Activated naive CD8-positive, alpha-beta T cell treated with anti-CD3 and anti-CD28 coated beads for 36 hours (primary cell): ENCODE measurements around the gene CENPU. TPM values are rescaled to one million over a fixed set of nuclear protein-coding genes. Genes with fewer than 3 reads are reported as not detected.
"Not testable (repeated sequence)": the region's sequence is repeated elsewhere in the genome, so short reads cannot be mapped to it uniquely, and the experiment has no call there.

Experiments used
- DNase-seq: peaks from one replicate; pipeline ENCODE4 v3.0.0; 2021
- H3K27ac Mint-ChIP-seq: one replicate; pipeline ENCODE4 v1.8.0; 2022; ENCODE audit warnings: mild to moderate bottlenecking, moderate library complexity, mixed read lengths
- H3K27me3 Mint-ChIP-seq: one replicate; pipeline ENCODE4 v1.8.0; 2022; ENCODE audit warnings: mild to moderate bottlenecking, mixed read lengths
- H3K36me3 Mint-ChIP-seq: one replicate; pipeline ENCODE4 v1.8.0; 2021; ENCODE audit warnings: mild to moderate bottlenecking, mixed read lengths
- H3K4me1 Mint-ChIP-seq: one replicate; pipeline ENCODE4 v1.8.0; 2021; ENCODE audit warnings: mixed read lengths
- H3K4me3 Mint-ChIP-seq: one replicate; pipeline ENCODE4 v1.8.0; 2022; ENCODE audit warnings: mild to moderate bottlenecking, moderate library complexity, mixed read lengths
- H3K9me3 Mint-ChIP-seq: one replicate; pipeline ENCODE4 v1.8.0; 2022; ENCODE audit warnings: mixed read lengths
- total RNA-seq, 2 experiments: library from RNA; stranded (reverse); gene quantifications; one replicate each; pipeline ENCODE4 v1.2.3, GENCODE V29; 2021

CENPU gene
- 10 to 100 TPM; 75.0 to 77.9 TPM for total RNA-seq

GRCh38 chr4:184733654-184734524, at the start of gene CENPU:
CENPU (minus strand) TSS chr4:184734096; CDS start chr4:184734062, 34 bp downstream.
- no peaks in the 10 kb centered on the region for H3K9me3 Mint-ChIP-seq
- H3K4me1 Mint-ChIP-seq, result peaks cover 15% of the 10 kb centered on the region
- peaks cover 4% of the 10 kb centered on the region for H3K27me3 Mint-ChIP-seq
- DNase-seq, result peak; percentile 98
- peaks cover 26% of the 10 kb centered on the region for H3K36me3 Mint-ChIP-seq
- peak within 1 kb of the TSS; percentile 93 for H3K27ac Mint-ChIP-seq
- H3K4me3 Mint-ChIP-seq, result peak within 1 kb of the TSS; percentile 98

GRCh38 chr4:184782731-184783373, 49.0 kb upstream of the CENPU start:
- H3K4me1 Mint-ChIP-seq, result peaks cover 12% of the 10 kb centered on the region
- H3K4me3 Mint-ChIP-seq, result no peak overlapping the region
- peaks cover 25% of the 10 kb centered on the region for H3K36me3 Mint-ChIP-seq

GRCh38 chr4:184779160-184779559, 45.3 kb upstream of the CENPU start:
- H3K9me3 Mint-ChIP-seq, DNase-seq, H3K4me3 Mint-ChIP-seq, H3K27me3 Mint-ChIP-seq, H3K27ac Mint-ChIP-seq: not testable (repeated sequence)
- H3K36me3 Mint-ChIP-seq, result peaks cover 11% of the 10 kb centered on the region
- peaks cover 12% of the 10 kb centered on the region for H3K4me1 Mint-ChIP-seq

More at GRCh38 chr4:184782731-184783373, 49.0 kb upstream of the CENPU start:
- Mint-ChIP-seq H3K9me3 (peaks cover 3% of the 10 kb centered on the region), H3K27me3 (no peaks in the 10 kb centered on the region), H3K27ac (peak overlapping the region; percentile 2)
- DNase-seq, result no peak

- DNase-seq, result no peak
- Mint-ChIP-seq H3K4me3 (no peak overlapping the region), H3K4me1 (peaks cover 11% of the 10 kb centered on the region), H3K27ac (no peak overlapping the region), H3K36me3 (peaks cover 12% of the 10 kb centered on the region), H3K27me3 (no peaks in the 10 kb centered on the region), H3K9me3 (peaks cover 3% of the 10 kb centered on the region)
These were observed 44.4 kb upstream of the CENPU start for GRCh38 chr4:184778325-184778724.

- Mint-ChIP-seq H3K27ac (no peak overlapping the region), H3K36me3 (peaks cover 7% of the 10 kb centered on the region), H3K4me1 (no peaks in the 10 kb centered on the region), H3K9me3 (peaks cover 3% of the 10 kb centered on the region), H3K27me3 (no peaks in the 10 kb centered on the region), H3K4me3 (no peak overlapping the region)
- no peak for DNase-seq
These were observed 42.9 kb upstream of the CENPU start for GRCh38 chr4:184776821-184777220.

GRCh38 chr4:184775854-184776555, 42.1 kb upstream of the CENPU start:
- Mint-ChIP-seq H3K4me1 (no peaks in the 10 kb centered on the region), H3K36me3 (peaks cover 7% of the 10 kb centered on the region), H3K4me3 (no peak overlapping the region), H3K27ac (no peak overlapping the region), H3K9me3 (peaks cover 3% of the 10 kb centered on the region), H3K27me3 (no peaks in the 10 kb centered on the region)
- DNase-seq, result no peak

- H3K27ac Mint-ChIP-seq, result no peak overlapping the region
- no peak overlapping the region for H3K4me3 Mint-ChIP-seq
- DNase-seq, result no peak
- H3K4me1 Mint-ChIP-seq, result no peaks in the 10 kb centered on the region
- H3K9me3 Mint-ChIP-seq, result peaks cover under 1% of the 10 kb centered on the region
- H3K36me3 Mint-ChIP-seq, result peaks cover 5% of the 10 kb centered on the region
- H3K27me3 Mint-ChIP-seq, result no peaks in the 10 kb centered on the region
These were observed 40.3 kb upstream of the CENPU start for GRCh38 chr4:184774152-184774551.

GRCh38 chr4:184771416-184771815, 37.5 kb upstream of the CENPU start:
- H3K36me3 Mint-ChIP-seq, result peaks cover 13% of the 10 kb centered on the region
- DNase-seq, result no peak
- no peaks in the 10 kb centered on the region for H3K9me3 Mint-ChIP-seq
- no peaks in the 10 kb centered on the region for H3K4me1 Mint-ChIP-seq
- no peak overlapping the region for H3K4me3 Mint-ChIP-seq
- no peak overlapping the region for H3K27ac Mint-ChIP-seq
- no peaks in the 10 kb centered on the region for H3K27me3 Mint-ChIP-seq

GRCh38 chr4:184769141-184769765, 35.4 kb upstream of the CENPU start:
- peaks cover 18% of the 10 kb centered on the region for H3K36me3 Mint-ChIP-seq
- DNase-seq, result no peak

GRCh38 chr4:184768296-184768695, 34.4 kb upstream of the CENPU start:
- H3K9me3 Mint-ChIP-seq, result no peaks in the 10 kb centered on the region
- H3K27me3 Mint-ChIP-seq, result no peaks in the 10 kb centered on the region
- no peak overlapping the region for H3K27ac Mint-ChIP-seq
- no peaks in the 10 kb centered on the region for H3K4me1 Mint-ChIP-seq
- H3K36me3 Mint-ChIP-seq, result peaks cover 19% of the 10 kb centered on the region
- no peak overlapping the region for H3K4me3 Mint-ChIP-seq
- DNase-seq, result no peak

More at GRCh38 chr4:184769141-184769765, 35.4 kb upstream of the CENPU start:
- H3K4me1 Mint-ChIP-seq, result no peaks in the 10 kb centered on the region
- no peaks in the 10 kb centered on the region for H3K9me3 Mint-ChIP-seq
- no peak overlapping the region for H3K4me3 Mint-ChIP-seq
- H3K27ac Mint-ChIP-seq, result no peak overlapping the region
- no peaks in the 10 kb centered on the region for H3K27me3 Mint-ChIP-seq

GRCh38 chr4:184766446-184766845, 32.5 kb upstream of the CENPU start:
- Mint-ChIP-seq H3K27ac (no peak overlapping the region), H3K4me1 (peaks cover 13% of the 10 kb centered on the region), H3K36me3 (peaks cover 26% of the 10 kb centered on the region), H3K9me3 (no peaks in the 10 kb centered on the region), H3K4me3 (no peak overlapping the region), H3K27me3 (no peaks in the 10 kb centered on the region)
- no peak for DNase-seq

- Mint-ChIP-seq H3K4me1 (peaks cover 13% of the 10 kb centered on the region), H3K9me3 (no peaks in the 10 kb centered on the region), H3K36me3 (peaks cover 31% of the 10 kb centered on the region), H3K27ac (no peak overlapping the region), H3K27me3 (no peaks in the 10 kb centered on the region), H3K4me3 (no peak overlapping the region)
- DNase-seq, result no peak
These were observed 31.8 kb upstream of the CENPU start for GRCh38 chr4:184765473-184766340.

GRCh38 chr4:184764601-184765000, 30.7 kb upstream of the CENPU start:
- Mint-ChIP-seq H3K27ac (no peak overlapping the region), H3K27me3 (no peaks in the 10 kb centered on the region), H3K9me3 (no peaks in the 10 kb centered on the region), H3K4me1 (peaks cover 13% of the 10 kb centered on the region), H3K36me3 (peaks cover 38% of the 10 kb centered on the region), H3K4me3 (no peak overlapping the region)
- no peak for DNase-seq

- no peaks in the 10 kb centered on the region for H3K27me3 Mint-ChIP-seq
- peak overlapping the region; percentile 0 for H3K27ac Mint-ChIP-seq
- H3K36me3 Mint-ChIP-seq, result peaks cover 47% of the 10 kb centered on the region
- H3K4me3 Mint-ChIP-seq, result no peak overlapping the region
- peaks cover 13% of the 10 kb centered on the region for H3K4me1 Mint-ChIP-seq
- H3K9me3 Mint-ChIP-seq, result peaks cover 2% of the 10 kb centered on the region
- no peak for DNase-seq
These were observed 29.4 kb upstream of the CENPU start for GRCh38 chr4:184763150-184763780.
